HepG2 (cell line): Measurements from ENCODE around the gene BRIP1. TPM values are rescaled to one million over a fixed set of nuclear protein-coding genes. Genes with fewer than 3 reads are reported as not detected.

Source experiments
- ATAC-seq: fragments of 200-7000 bp; cut with Tn5 transposase; 3 replicates; pipeline ENCODE4 v1.9.1; 2020; ENCODE audit warnings: mild to moderate bottlenecking, moderate library complexity
- BruUV-seq: library from RNA; stranded (reverse); fragments of 400-500 nt; replicated peaks from 2 replicates; lab custom pipeline; 2021; lab: Mats Ljungman, UMichigan
- CTCF ChIA-PET: fragments of 300-600 bp; formaldehyde crosslinking; extraction: SDS; loops from one replicate; lab custom pipeline; 2021; ENCODE audit warnings: low total read pairs, inconsistent platforms, low intra/inter-chr PET ratio; lab: Yijun Ruan, JAX
- POLR2A ChIA-PET: fragments of 350-600 bp; sonication (Branson Sonifier 250); formaldehyde crosslinking; loops from one replicate; lab custom pipeline; 2020; ENCODE audit warnings: antibody characterized with exemption, inconsistent platforms; lab: Yijun Ruan, JAX
- DNase-seq: peaks from one replicate; pipeline ENCODE4 v3.0.0-alpha.2; 2015; ENCODE audit warnings: low spot score
- FAIRE-seq: peaks from 3 replicates; lab custom pipeline; 2011; peaks lifted over from hg19 to GRCh38; lab: Jason Lieb, UNC
- H2AFZ ChIP-seq: one replicate; pipeline ENCODE4 v1.6.1; 2011; ENCODE audit warnings: low read length, inconsistent platforms
- H3K27ac ChIP-seq: fragments of 300-600 bp; 3 replicates; pipeline ENCODE4 v1.8.0; 2011; ENCODE audit warnings: mixed run types, mild to moderate bottlenecking, mixed read lengths, low read length, inconsistent platforms; ENCODE audit not compliant: insufficient read depth; ENCODE audit errors: extremely low read length
- H3K27me3 ChIP-seq, 2 experiments: fragments of 200-600 bp in 1 of 2; 2 replicates in 1 of 2; 3 replicates in 1 of 2; pipeline versions ENCODE4 v1.6.0 to v1.8.0; 2011; ENCODE audit warnings: low read length in 2 of 2, mild to moderate bottlenecking in 2 of 2, moderate library complexity in 2 of 2, inconsistent platforms in 1 of 2; ENCODE audit not compliant: insufficient read depth in 2 of 2, control insufficient read depth in 1 of 2
- H3K36me3 ChIP-seq, 2 experiments: fragments of 200-600 bp in 1 of 2; replicated peaks in 1 of 2; 2 replicates in 1 of 2; 3 replicates in 1 of 2; pipeline versions ENCODE4 v1.5.1 to v1.8.0; 2011; ENCODE audit warnings: low read length in 2 of 2, inconsistent platforms in 1 of 2; ENCODE audit not compliant: insufficient read depth in 2 of 2, control insufficient read depth in 1 of 2
- H3K4me1 ChIP-seq: 2 replicates; pipeline ENCODE4 v1.5.1; 2012; ENCODE audit warnings: low read length, inconsistent platforms; ENCODE audit not compliant: insufficient read depth
- H3K4me2 ChIP-seq: 2 replicates; pipeline ENCODE4 v1.6.0; 2011; ENCODE audit warnings: low read depth, low read length, inconsistent platforms
- H3K4me3 ChIP-seq, 3 experiments: fragments of 200-600 bp in 1 of 3; sonication (generic), shearing (Covaris generic) in 1 of 3; replicated peaks in 1 of 3; 2 replicates each; pipeline ENCODE4 v1.5.1; 2011 to 2016; ENCODE audit warnings: low read length in 3 of 3, inconsistent platforms in 2 of 3, low read depth in 2 of 3, mild to moderate bottlenecking in 2 of 3, control low read depth in 1 of 3, mixed read lengths in 1 of 3; ENCODE audit not compliant: insufficient read depth in 1 of 3
- H3K79me2 ChIP-seq: one replicate; pipeline ENCODE4 v1.6.1; 2011; ENCODE audit warnings: low read length, inconsistent platforms; ENCODE audit not compliant: insufficient read depth
- H3K9ac ChIP-seq: 2 replicates; pipeline ENCODE4 v1.6.0; 2011; ENCODE audit warnings: mild to moderate bottlenecking, low read depth, low read length, inconsistent platforms; ENCODE audit not compliant: insufficient read depth
- H3K9me3 ChIP-seq: 2 replicates; pipeline ENCODE4 v1.5.1; 2012; ENCODE audit warnings: mild to moderate bottlenecking, low read length
- H4K20me1 ChIP-seq: 2 replicates; pipeline ENCODE4 v1.6.0; 2011; ENCODE audit warnings: inconsistent platforms, mild to moderate bottlenecking, low read length, moderate library complexity; ENCODE audit not compliant: insufficient read depth
- KLF9 ChIP-seq: IDR thresholded peaks from 2 replicates; pipeline ENCODE4 v1.6.1; 2016; ENCODE audit warnings: low read depth
- PHF20 ChIP-seq: sonication (generic); formaldehyde crosslinking; IDR thresholded peaks from 2 replicates; pipeline ENCODE4 v1.5.0; 2020; ENCODE audit warnings: mild to moderate bottlenecking, missing genetic modification reagents
- SKIL ChIP-seq: sonication (generic); formaldehyde crosslinking; IDR thresholded peaks from 2 replicates; pipeline ENCODE4 v1.8.0; 2022; ENCODE audit warnings: missing genetic modification reagents, mild to moderate bottlenecking, moderate library complexity, borderline replicate concordance
- SP2 ChIP-seq: sonication (generic); formaldehyde crosslinking; IDR thresholded peaks from 2 replicates; pipeline ENCODE4 v1.5.1; 2020; ENCODE audit warnings: mild to moderate bottlenecking, missing genetic modification reagents
- YEATS2 ChIP-seq: sonication (generic); formaldehyde crosslinking; IDR thresholded peaks from 2 replicates; pipeline ENCODE4 v1.4.0; 2020; ENCODE audit warnings: missing genetic modification reagents, borderline replicate concordance
- ZNF552 ChIP-seq: sonication (generic); formaldehyde crosslinking; IDR thresholded peaks from 2 replicates; pipeline ENCODE4 v1.9.0; 2022; ENCODE audit warnings: missing genetic modification reagents, mild to moderate bottlenecking, borderline replicate concordance
- WGBS: methylation state at CpG from one replicate; pipeline ENCODE4 v1.1.6; 2017; ENCODE audit warnings: low lambda C conversion rate; 5-methylcytosine and 5-hydroxymethylcytosine counted together
- in situ Hi-C: cut with HindIII; loops from 2 replicates; pipeline ENCODE4 v1.10.0; 2017; ENCODE audit warnings: low pct_unique_long_range_greater_than_20kb; ENCODE audit not compliant: extremely low pct_ligation_motif_present
- intact Hi-C: fragments of 100-400 bp; cut with micrococcal nuclease; formaldehyde crosslinking; loops from one replicate; pipeline ENCODE4 v1.10.0; 2022; ENCODE audit not compliant: unreplicated experiment
- polyA plus RNA-seq, 8 experiments: library from polyadenylated mRNA; depleted of rRNA in 3 of 8; stranded (reverse) in 7 of 8; unstranded in 1 of 8; fragments of >200 nt; fragmentation: Illumina TruSeq in 4 of 8; extraction: Trizol in 4 of 8; gene quantifications; 2 replicates each; pipeline versions ENCODE4 v1.2.1 to v1.2.3, GENCODE V29; 2011 to 2016; ENCODE audit warnings: low read depth in 4 of 8, missing spikeins in 1 of 8, mixed read lengths in 1 of 8; ENCODE audit not compliant: insufficient read depth in 1 of 8
- total RNA-seq, 5 experiments: library from RNA; depleted of rRNA; stranded (reverse); fragments of >200 nt; fragmentation: Illumina TruSeq; extraction: Trizol; gene quantifications; 2 replicates each; pipeline ENCODE4 v1.2.3, GENCODE V29; 2016; ENCODE audit warnings: low read depth in 1 of 5
- TF ChIP-seq, protein P1 (sequence below): sonication (generic); formaldehyde crosslinking; IDR thresholded peaks from 2 replicates; pipeline ENCODE4 v1.5.1; 2020; ENCODE audit warnings: missing genetic modification reagents, mild to moderate bottlenecking, borderline replicate concordance
- TF ChIP-seq, protein P2 (sequence below): sonication (generic); formaldehyde crosslinking; IDR thresholded peaks from 2 replicates; pipeline ENCODE4 v1.9.0; 2021; ENCODE audit warnings: mild to moderate bottlenecking, missing genetic modification reagents

Gene BRIP1
- total and polyA plus RNA-seq, 2 of the 13 experiments (the other 11 are each of a cell fraction or from before 2014, with no cell fraction given): 3.8 to 27.7 TPM

- FAIRE-seq (no peak), ATAC-seq (no peak), DNase-seq (no peak)
- Histone ChIP-seq H2AFZ (no peak overlapping the region), H3K27me3 (no peaks in the 10 kb centered on the region), H3K27ac (no peak overlapping the region), H4K20me1 (no peaks in the 10 kb centered on the region), H3K4me1 (no peaks in the 10 kb centered on the region), H3K79me2 (no peaks in the 10 kb centered on the region), H3K4me3 (no peak overlapping the region), H3K4me2 (no peak overlapping the region), H3K9ac (no peak overlapping the region), H3K36me3 (peaks cover 3 to 44% of the 10 kb centered on the region in 2 experiments), H3K9me3 (no peaks in the 10 kb centered on the region)
- 96% methylated on average over 4 of the region's 4 CpGs for WGBS
- ChIA-PET POLR2A (no interaction called here), CTCF (no interaction called here)
- in situ Hi-C loops (no loop called here), intact Hi-C loops (no loop called here)
- BruUV-seq: no TSS peak
- TF ChIP-seq PHF20 (CRISPR knock-in tag): no peak
- no peak for TF ChIP-seq SP2 (CRISPR knock-in tag)
- TF ChIP-seq, protein P1, sequence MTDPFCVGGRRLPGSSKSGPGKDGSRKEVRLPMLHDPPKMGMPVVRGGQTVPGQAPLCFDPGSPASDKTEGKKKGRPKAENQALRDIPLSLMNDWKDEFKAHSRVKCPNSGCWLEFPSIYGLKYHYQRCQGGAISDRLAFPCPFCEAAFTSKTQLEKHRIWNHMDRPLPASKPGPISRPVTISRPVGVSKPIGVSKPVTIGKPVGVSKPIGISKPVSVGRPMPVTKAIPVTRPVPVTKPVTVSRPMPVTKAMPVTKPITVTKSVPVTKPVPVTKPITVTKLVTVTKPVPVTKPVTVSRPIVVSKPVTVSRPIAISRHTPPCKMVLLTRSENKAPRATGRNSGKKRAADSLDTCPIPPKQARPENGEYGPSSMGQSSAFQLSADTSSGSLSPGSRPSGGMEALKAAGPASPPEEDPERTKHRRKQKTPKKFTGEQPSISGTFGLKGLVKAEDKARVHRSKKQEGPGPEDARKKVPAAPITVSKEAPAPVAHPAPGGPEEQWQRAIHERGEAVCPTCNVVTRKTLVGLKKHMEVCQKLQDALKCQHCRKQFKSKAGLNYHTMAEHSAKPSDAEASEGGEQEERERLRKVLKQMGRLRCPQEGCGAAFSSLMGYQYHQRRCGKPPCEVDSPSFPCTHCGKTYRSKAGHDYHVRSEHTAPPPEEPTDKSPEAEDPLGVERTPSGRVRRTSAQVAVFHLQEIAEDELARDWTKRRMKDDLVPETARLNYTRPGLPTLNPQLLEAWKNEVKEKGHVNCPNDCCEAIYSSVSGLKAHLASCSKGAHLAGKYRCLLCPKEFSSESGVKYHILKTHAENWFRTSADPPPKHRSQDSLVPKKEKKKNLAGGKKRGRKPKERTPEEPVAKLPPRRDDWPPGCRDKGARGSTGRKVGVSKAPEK (CRISPR knock-in tag): no peak
- no peak for TF ChIP-seq KLF9 (CRISPR knock-in tag)
- TF ChIP-seq, protein P2, sequence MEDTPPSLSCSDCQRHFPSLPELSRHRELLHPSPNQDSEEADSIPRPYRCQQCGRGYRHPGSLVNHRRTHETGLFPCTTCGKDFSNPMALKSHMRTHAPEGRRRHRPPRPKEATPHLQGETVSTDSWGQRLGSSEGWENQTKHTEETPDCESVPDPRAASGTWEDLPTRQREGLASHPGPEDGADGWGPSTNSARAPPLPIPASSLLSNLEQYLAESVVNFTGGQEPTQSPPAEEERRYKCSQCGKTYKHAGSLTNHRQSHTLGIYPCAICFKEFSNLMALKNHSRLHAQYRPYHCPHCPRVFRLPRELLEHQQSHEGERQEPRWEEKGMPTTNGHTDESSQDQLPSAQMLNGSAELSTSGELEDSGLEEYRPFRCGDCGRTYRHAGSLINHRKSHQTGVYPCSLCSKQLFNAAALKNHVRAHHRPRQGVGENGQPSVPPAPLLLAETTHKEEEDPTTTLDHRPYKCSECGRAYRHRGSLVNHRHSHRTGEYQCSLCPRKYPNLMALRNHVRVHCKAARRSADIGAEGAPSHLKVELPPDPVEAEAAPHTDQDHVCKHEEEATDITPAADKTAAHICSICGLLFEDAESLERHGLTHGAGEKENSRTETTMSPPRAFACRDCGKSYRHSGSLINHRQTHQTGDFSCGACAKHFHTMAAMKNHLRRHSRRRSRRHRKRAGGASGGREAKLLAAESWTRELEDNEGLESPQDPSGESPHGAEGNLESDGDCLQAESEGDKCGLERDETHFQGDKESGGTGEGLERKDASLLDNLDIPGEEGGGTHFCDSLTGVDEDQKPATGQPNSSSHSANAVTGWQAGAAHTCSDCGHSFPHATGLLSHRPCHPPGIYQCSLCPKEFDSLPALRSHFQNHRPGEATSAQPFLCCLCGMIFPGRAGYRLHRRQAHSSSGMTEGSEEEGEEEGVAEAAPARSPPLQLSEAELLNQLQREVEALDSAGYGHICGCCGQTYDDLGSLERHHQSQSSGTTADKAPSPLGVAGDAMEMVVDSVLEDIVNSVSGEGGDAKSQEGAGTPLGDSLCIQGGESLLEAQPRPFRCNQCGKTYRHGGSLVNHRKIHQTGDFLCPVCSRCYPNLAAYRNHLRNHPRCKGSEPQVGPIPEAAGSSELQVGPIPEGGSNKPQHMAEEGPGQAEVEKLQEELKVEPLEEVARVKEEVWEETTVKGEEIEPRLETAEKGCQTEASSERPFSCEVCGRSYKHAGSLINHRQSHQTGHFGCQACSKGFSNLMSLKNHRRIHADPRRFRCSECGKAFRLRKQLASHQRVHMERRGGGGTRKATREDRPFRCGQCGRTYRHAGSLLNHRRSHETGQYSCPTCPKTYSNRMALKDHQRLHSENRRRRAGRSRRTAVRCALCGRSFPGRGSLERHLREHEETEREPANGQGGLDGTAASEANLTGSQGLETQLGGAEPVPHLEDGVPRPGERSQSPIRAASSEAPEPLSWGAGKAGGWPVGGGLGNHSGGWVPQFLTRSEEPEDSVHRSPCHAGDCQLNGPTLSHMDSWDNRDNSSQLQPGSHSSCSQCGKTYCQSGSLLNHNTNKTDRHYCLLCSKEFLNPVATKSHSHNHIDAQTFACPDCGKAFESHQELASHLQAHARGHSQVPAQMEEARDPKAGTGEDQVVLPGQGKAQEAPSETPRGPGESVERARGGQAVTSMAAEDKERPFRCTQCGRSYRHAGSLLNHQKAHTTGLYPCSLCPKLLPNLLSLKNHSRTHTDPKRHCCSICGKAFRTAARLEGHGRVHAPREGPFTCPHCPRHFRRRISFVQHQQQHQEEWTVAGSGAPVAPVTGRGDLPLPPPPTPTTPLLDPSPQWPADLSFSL (CRISPR knock-in tag): no peak
- no peak for TF ChIP-seq YEATS2 (CRISPR knock-in tag)
- no peak for TF ChIP-seq SKIL
- no peak for TF ChIP-seq ZNF552 (CRISPR knock-in tag)
Measured at GRCh38 chr17:61794242-61794641, 69.1 kb downstream of the BRIP1 start.
